HG03108 (cell line): Measurements from ENCODE around the gene TSSK6.

Experiments used
- ATAC-seq: cut with Tn5 transposase; IDR thresholded peaks from one replicate; pipeline ENCODE4 v1.9.1; 2021; ENCODE audit warnings: moderate library complexity; ENCODE audit not compliant: unreplicated experiment

The TSSK6 gene

GRCh38 chr19:19465436-19466070 lies 49.8 kb downstream of the TSSK6 start:
- ATAC-seq = no peak

DNA sequence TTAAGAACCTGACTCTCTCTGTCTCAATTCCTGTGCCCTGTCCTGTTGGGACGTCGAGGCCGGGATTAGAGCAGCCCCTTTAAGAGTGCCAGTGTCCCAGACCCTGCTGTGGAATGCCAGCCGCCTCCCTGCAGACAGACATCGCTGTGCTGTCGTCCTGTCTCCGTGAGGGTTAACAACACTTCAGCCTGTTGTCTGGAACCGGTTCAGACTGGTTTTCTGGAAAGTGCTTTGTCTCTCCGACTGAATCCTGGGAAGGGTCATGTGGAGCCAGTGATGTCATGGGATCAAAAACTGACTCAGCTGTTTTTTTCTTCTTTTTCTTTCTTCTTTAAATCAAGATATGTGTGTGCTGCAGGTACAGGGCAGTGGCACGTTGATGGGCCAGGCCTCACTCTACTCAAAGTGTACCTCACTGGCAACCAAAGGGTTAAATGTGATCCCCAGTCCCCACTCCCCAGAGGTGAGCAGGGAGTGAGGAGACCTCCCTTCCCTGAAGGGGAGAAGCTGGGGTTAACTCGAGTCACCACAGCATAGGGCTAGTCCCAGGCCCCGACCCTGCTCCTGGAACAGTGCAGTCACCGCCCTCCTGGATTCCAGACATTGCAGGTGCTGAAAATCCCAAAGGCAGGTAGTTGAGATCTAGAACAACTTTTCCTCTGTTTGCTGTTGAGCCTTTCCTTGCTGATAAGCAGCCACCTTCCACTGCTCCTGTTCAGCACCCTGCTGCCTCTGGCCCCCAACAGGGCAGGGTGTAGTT lies 50.8 kb downstream of the TSSK6 start:
- ATAC-seq = no peak
